Measurements from ENCODE around the gene JADE2. TPM values are rescaled to one million over a fixed set of nuclear protein-coding genes. Genes with fewer than 3 reads are reported as not detected.
A peak's percentile ranks its signal among the peaks of the same experiment; 100 is the strongest.

Gene JADE2
- total and polyA plus RNA-seq, 2 of the 8 experiments (the other 6 are each of a cell fraction or from before 2014, with no cell fraction given) = 19.2 to 55.8 TPM

- no peak for TF ChIP-seq JUN (IDR thresholded peaks at IDR 0.05; ENCODE audit: low read depth, low read length)
- no peak for TF ChIP-seq RAD21 (IDR thresholded peaks at IDR 0.05 in 1 of 2, conservative IDR thresholded peaks at IDR 0.05 in 1 of 2; ENCODE audit: low read depth in 2 of 2, low read length in 2 of 2)
- no peak for TF ChIP-seq POLR2AphosphoS5 (IDR thresholded peaks at IDR 0.05; ENCODE audit: low read depth, low read length)
- TF ChIP-seq TEAD4 (IDR thresholded peaks at IDR 0.05; ENCODE audit: low read depth, low read length) = peak; percentile 89
- TF ChIP-seq CREB1 (IDR thresholded peaks at IDR 0.05) = no peak
- peak; percentile 78; the same call in 1 of the 2 replicates for TF ChIP-seq TCF12 (IDR thresholded peaks at IDR 0.05; ENCODE audit: low read depth, low read length)
- no peak for TF ChIP-seq KDM1A (IDR thresholded peaks at IDR 0.05; ENCODE audit: borderline replicate concordance, low read length)
- no peak for TF ChIP-seq MAFK (IDR thresholded peaks at IDR 0.05; ENCODE audit: low read depth, low read length)
Measured at GRCh38 chr5:134506054-134507039, 19.1 kb upstream of the JADE2 start (continued).

All from H1 (cell line).